HCT116 (cell line): ENCODE measurements around the gene EML3. TPM values are rescaled to one million over a fixed set of nuclear protein-coding genes. Genes with fewer than 3 reads are reported as not detected.

Experiments used
- ATAC-seq: fragments of 200-7000 bp; cut with Tn5 transposase; 2 replicates; pipeline ENCODE4 v1.9.1; 2020; ENCODE audit warnings: mild to moderate bottlenecking, moderate library complexity
- BruUV-seq: library from RNA; stranded (reverse); fragments of 400-500 nt; replicated peaks from 2 replicates; lab custom pipeline; 2021; lab: Mats Ljungman, UMichigan
- CTCF ChIA-PET: fragments of 300-600 bp; sonication (Branson Sonifier 250); formaldehyde crosslinking; loops from one replicate; lab custom pipeline; 2021; ENCODE audit warnings: antibody characterized with exemption; lab: Charles Lee
- POLR2A ChIA-PET: fragments of 300-600, 350-600 bp; sonication (Branson Sonifier 250); formaldehyde crosslinking; loops from one replicate; lab custom pipeline; 2021; ENCODE audit warnings: antibody characterized with exemption; lab: Charles Lee
- RAD21 ChIA-PET, 2 experiments: fragments of 300-600 bp; sonication (Branson Sonifier 250); formaldehyde crosslinking; loops; one replicate each; lab custom pipeline; 2023; ENCODE audit warnings: low total read pairs in 2 of 2; ENCODE audit not compliant: uncharacterized antibody in 2 of 2, unreplicated experiment in 2 of 2, low non-redundant PET in 1 of 2; lab: Charles Lee
- DNase-seq: peaks from one replicate; pipeline ENCODE4 v3.0.0-alpha.2; 2010; ENCODE audit warnings: low read depth, low spot score
- H2AFZ ChIP-seq: fragments of 200-600 bp; shearing (Covaris generic), sonication (generic); 2 replicates; pipeline ENCODE4 v1.6.1; 2017; ENCODE audit warnings: low read depth, mixed run types, mixed read lengths, antibody characterized with exemption, low read length; ENCODE audit not compliant: poor library complexity, severe bottlenecking
- H3K27ac ChIP-seq: 2 replicates; pipeline ENCODE4 v1.5.1; 2012; ENCODE audit warnings: low read depth, low read length
- H3K27me3 ChIP-seq: fragments of 200-600 bp; sonication (generic); 2 replicates; pipeline ENCODE4 v1.6.1; 2016; ENCODE audit warnings: mixed run types, low read length, mixed read lengths; ENCODE audit not compliant: insufficient read depth
- H3K36me3 ChIP-seq, 2 experiments: fragments of 200-500 bp in 1 of 2; fragments of 200-600 bp in 1 of 2; sonication (Bioruptor generic) in 1 of 2; sonication (generic) in 1 of 2; 2 replicates each; pipeline versions ENCODE4 v1.5.1 to v1.6.1; 2014 to 2016; ENCODE audit warnings: low read length in 2 of 2, inconsistent platforms in 1 of 2, mixed read lengths in 1 of 2, mixed run types in 1 of 2; ENCODE audit not compliant: insufficient read depth in 2 of 2, control insufficient read depth in 1 of 2
- H3K4me1 ChIP-seq, 2 experiments: fragments of 200-600 bp in 1 of 2; sonication (generic) in 1 of 2; 2 replicates each; pipeline versions ENCODE4 v1.5.1 to v1.6.1; 2012 to 2017; ENCODE audit warnings: low read length in 2 of 2, inconsistent platforms in 1 of 2, mild to moderate bottlenecking in 1 of 2, mixed read lengths in 1 of 2, mixed run types in 1 of 2, moderate library complexity in 1 of 2; ENCODE audit not compliant: insufficient read depth in 2 of 2, control insufficient read depth in 1 of 2
- H3K4me2 ChIP-seq: fragments of 200-600 bp; sonication (generic); 2 replicates; pipeline ENCODE4 v1.6.1; 2017; ENCODE audit warnings: mixed run types, low read length, mixed read lengths
- H3K4me3 ChIP-seq, 2 experiments: fragments of 200-600 bp in 1 of 2; sonication (generic) in 1 of 2; replicated peaks in 1 of 2; 2 replicates each; pipeline ENCODE4 v1.5.1; 2011 to 2016; ENCODE audit warnings: low read length in 2 of 2, control low read depth in 1 of 2, low read depth in 1 of 2, mild to moderate bottlenecking in 1 of 2, mixed read lengths in 1 of 2, mixed run types in 1 of 2
- H3K79me2 ChIP-seq: fragments of 200-600 bp; sonication (generic); 2 replicates; pipeline ENCODE4 v1.6.1; 2017; ENCODE audit warnings: mild to moderate bottlenecking, mixed run types, low read length, moderate library complexity, mixed read lengths; ENCODE audit not compliant: insufficient read depth
- H3K9ac ChIP-seq: fragments of 200-600 bp; sonication (generic); 2 replicates; pipeline ENCODE4 v1.6.1; 2016; ENCODE audit warnings: low read length, mixed read lengths
- H3K9me2 ChIP-seq: fragments of 200-600 bp; sonication (generic), shearing (Covaris generic); 2 replicates; pipeline ENCODE4 v1.6.1; 2017; ENCODE audit warnings: mixed run types, mild to moderate bottlenecking, moderate library complexity; ENCODE audit not compliant: insufficient read depth
- H3K9me3 ChIP-seq, 2 experiments: fragments of 200-500 bp in 1 of 2; fragments of 200-600 bp in 1 of 2; sonication (Bioruptor generic) in 1 of 2; sonication (generic) in 1 of 2; 2 replicates each; pipeline ENCODE4 v1.6.1; 2014 to 2017; ENCODE audit warnings: low read length in 2 of 2, mixed read lengths in 2 of 2, inconsistent platforms in 1 of 2, low read depth in 1 of 2, mild to moderate bottlenecking in 1 of 2, mixed run types in 1 of 2, moderate library complexity in 1 of 2; ENCODE audit not compliant: control insufficient read depth in 1 of 2, insufficient read depth in 1 of 2
- H4K20me1 ChIP-seq: fragments of 200-600 bp; sonication (generic), shearing (Covaris generic); 2 replicates; pipeline ENCODE4 v1.6.1; 2017; ENCODE audit warnings: mixed run types, mild to moderate bottlenecking, moderate library complexity; ENCODE audit not compliant: insufficient read depth
- CEBPB ChIP-seq: IDR thresholded peaks from 2 replicates; pipeline ENCODE4 v1.6.1; 2012; ENCODE audit warnings: low read depth
- EGR1 ChIP-seq: IDR thresholded peaks from 2 replicates; pipeline ENCODE4 v1.6.1; 2012; ENCODE audit warnings: low read depth
- ELF1 ChIP-seq: IDR thresholded peaks from 2 replicates; pipeline ENCODE4 v1.6.1; 2012; ENCODE audit warnings: low read depth, borderline replicate concordance
- EZH2 ChIP-seq: fragments of 200-600 bp; sonication (generic); IDR thresholded peaks from 2 replicates; pipeline ENCODE4 v1.6.1; 2017; ENCODE audit warnings: antibody characterized with exemption, mixed run types
- EZH2phosphoT487 ChIP-seq: fragments of 200-600 bp; IDR thresholded peaks from 2 replicates; pipeline ENCODE4 v1.6.1; 2018; ENCODE audit warnings: antibody characterized with exemption, borderline replicate concordance
- POLR2A ChIP-seq: IDR thresholded peaks from 2 replicates; pipeline ENCODE4 v1.7.0; 2011; ENCODE audit warnings: borderline replicate concordance; ENCODE audit not compliant: insufficient read depth, insufficient read length; ENCODE audit errors: extremely low read depth
- POLR2AphosphoS5 ChIP-seq: IDR thresholded peaks from 2 replicates; pipeline ENCODE4 v1.6.1; 2011; ENCODE audit warnings: mild to moderate bottlenecking, low read depth, low read length, moderate library complexity
- RAD21 ChIP-seq: IDR thresholded peaks from 2 replicates; pipeline ENCODE4 v1.6.1; 2012; ENCODE audit warnings: low read depth, mild to moderate bottlenecking
- SP1 ChIP-seq: IDR thresholded peaks from 2 replicates; pipeline ENCODE4 v1.6.1; 2012; ENCODE audit warnings: low read depth
- TCF7L2 ChIP-seq: IDR thresholded peaks from 2 replicates; pipeline ENCODE4 v1.7.0; 2011; ENCODE audit warnings: borderline replicate concordance, inconsistent platforms; ENCODE audit not compliant: insufficient read depth, insufficient read length; ENCODE audit errors: extremely low read depth
- ZFX ChIP-seq: fragments of 450-650 bp; IDR thresholded peaks from 2 replicates; pipeline ENCODE4 v1.6.1; 2017
- ZNF274 ChIP-seq: fragments of 200-500 bp; sonication (Bioruptor generic); IDR thresholded peaks from 2 replicates; pipeline ENCODE4 v1.6.1; 2014; ENCODE audit warnings: mild to moderate bottlenecking, low read depth, low read length, inconsistent platforms
- intact Hi-C: fragments of 100-400 bp; cut with micrococcal nuclease; formaldehyde crosslinking; loops from 2 replicates; pipeline ENCODE4 v1.10.0; 2022
- total RNA-seq: library from RNA; stranded (reverse); gene quantifications from one replicate; pipeline ENCODE4 v1.2.1, GENCODE V29; 2021; ENCODE audit not compliant: unreplicated experiment
- TF ChIP-seq, protein P1 (sequence below): IDR thresholded peaks from 2 replicates; pipeline ENCODE4 v1.6.1; 2012; ENCODE audit warnings: low read depth
- TF ChIP-seq, protein P2 (sequence below): IDR thresholded peaks from 2 replicates; pipeline ENCODE4 v1.6.1; 2012
- TF ChIP-seq, protein P3 (sequence below): IDR thresholded peaks from 2 replicates; pipeline ENCODE4 v1.6.1; 2011; ENCODE audit warnings: mild to moderate bottlenecking, low read length, moderate library complexity; ENCODE audit not compliant: insufficient replicate concordance; ENCODE audit errors: extremely low read depth

The EML3 gene
- total RNA-seq, 1 experiment from 2014 or later, result 124 TPM

DNA sequence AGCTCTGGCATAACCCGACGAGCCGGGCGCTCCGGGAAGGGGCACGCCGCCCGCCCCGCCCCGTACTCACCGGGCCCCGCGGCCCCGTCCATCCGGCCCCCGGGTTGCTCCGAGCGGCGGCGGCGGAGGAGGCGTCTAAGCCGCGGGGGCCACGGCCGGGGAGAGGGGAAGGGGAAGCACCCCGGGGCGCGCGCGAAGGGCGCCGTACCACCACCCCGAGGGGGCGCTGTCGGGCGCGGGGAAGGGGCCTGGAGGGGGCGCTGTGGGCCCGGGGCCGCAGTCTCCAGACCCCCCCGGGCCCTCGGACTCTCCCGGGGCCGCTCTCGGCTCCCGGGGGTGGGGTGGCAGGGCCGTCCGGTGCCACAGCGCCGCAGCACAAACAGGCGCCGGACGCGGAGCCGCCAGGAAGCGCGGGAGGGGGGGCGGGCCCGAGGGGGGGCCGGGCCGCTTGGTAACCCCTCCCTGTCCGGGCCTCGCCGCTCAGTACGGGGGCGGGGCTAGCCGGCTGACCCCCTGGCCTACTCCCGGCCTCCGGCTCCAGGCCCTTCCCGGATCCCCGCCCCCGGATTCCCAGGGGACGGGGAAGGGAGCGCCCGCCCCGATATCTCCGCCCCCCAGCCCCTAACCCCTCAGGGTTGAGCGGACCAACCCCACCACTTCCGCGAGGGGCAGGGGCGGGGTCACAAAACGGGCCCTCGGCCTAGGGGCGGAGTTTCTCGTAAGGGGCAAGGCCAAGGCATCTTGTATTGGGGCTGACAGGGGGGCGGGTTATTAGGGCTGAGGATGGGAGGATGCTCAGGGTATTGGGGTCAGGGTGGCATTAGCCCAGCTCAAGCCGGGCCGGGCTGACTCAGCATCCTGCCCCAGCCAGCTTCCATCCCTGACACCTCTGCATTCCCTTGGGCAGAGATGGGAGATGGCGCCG is at the start of gene EML3, which contains the start of gene ROM1 (continued):
- TF ChIP-seq, protein P1, sequence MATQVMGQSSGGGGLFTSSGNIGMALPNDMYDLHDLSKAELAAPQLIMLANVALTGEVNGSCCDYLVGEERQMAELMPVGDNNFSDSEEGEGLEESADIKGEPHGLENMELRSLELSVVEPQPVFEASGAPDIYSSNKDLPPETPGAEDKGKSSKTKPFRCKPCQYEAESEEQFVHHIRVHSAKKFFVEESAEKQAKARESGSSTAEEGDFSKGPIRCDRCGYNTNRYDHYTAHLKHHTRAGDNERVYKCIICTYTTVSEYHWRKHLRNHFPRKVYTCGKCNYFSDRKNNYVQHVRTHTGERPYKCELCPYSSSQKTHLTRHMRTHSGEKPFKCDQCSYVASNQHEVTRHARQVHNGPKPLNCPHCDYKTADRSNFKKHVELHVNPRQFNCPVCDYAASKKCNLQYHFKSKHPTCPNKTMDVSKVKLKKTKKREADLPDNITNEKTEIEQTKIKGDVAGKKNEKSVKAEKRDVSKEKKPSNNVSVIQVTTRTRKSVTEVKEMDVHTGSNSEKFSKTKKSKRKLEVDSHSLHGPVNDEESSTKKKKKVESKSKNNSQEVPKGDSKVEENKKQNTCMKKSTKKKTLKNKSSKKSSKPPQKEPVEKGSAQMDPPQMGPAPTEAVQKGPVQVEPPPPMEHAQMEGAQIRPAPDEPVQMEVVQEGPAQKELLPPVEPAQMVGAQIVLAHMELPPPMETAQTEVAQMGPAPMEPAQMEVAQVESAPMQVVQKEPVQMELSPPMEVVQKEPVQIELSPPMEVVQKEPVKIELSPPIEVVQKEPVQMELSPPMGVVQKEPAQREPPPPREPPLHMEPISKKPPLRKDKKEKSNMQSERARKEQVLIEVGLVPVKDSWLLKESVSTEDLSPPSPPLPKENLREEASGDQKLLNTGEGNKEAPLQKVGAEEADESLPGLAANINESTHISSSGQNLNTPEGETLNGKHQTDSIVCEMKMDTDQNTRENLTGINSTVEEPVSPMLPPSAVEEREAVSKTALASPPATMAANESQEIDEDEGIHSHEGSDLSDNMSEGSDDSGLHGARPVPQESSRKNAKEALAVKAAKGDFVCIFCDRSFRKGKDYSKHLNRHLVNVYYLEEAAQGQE, result no peak
- TF ChIP-seq ELF1 (no peak), POLR2AphosphoS5 (0 out of 2 replicates have a peak, but pooled peaks have one; percentile 47), POLR2A (no peak), ZNF274 (no peak), SP1 (no peak), RAD21 (peak; percentile 47), EZH2 (no peak), EGR1 (peak; percentile 59; the same call in 1 of the 2 replicates)

DNA sequence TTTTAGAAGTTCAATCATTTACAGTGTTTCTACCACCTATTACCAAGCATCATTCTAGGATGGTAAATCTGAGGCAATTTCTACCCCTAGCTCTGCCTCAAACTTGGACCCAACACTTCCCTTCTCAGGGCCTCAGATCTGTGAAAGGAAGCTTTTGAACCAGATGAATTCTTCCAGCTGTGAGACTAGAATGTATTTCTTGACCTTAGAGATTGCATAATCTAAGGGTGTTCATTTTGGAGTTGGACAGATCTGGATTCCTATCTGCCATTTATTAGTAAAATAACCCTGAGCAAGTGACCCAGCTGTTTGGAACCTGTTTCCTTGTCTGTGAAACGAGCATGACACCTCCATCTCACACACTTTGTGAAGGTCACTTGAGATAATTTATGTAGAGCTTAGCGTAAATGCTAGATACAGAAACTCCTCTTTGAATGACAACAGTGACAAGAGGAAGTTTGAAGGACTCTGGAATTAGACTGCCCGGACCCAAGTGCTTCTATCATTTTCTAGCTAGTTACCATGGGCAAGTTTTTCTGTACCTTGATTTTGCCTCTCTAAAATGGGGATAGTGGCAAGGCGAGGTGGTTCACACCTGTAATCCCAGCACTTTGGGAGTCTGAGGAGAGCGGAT is 44.3 kb upstream of the EML3 start:
- peaks cover 12% of the 10 kb centered on the region for H3K79me2 ChIP-seq
- H3K9me2 ChIP-seq, result no peaks in the 10 kb centered on the region
- BruUV-seq, result no TSS peak
- ChIA-PET POLR2A (interaction anchor here (1.3 to 14.1 kb wide), 4 partner anchors 9 to 184 kb away, joined by 4 to 195 read pairs (median 4); partner anchors contain the start of genes C11orf98, CSKMT, LBHD1 and TUT1), RAD21 (no interaction called here), CTCF (no interaction called here)
- H3K27me3 ChIP-seq, result no peaks in the 10 kb centered on the region
- intact Hi-C loops, result no loop called here
- H3K4me2 ChIP-seq, result no peak overlapping the region
- no peaks in the 10 kb centered on the region for H3K36me3 ChIP-seq
- H3K9me3 ChIP-seq, result no peaks in the 10 kb centered on the region
- H3K27ac ChIP-seq, result no peak overlapping the region
- DNase-seq, result no peak
- H3K4me3 ChIP-seq, result no peak overlapping the region
- no peak overlapping the region for H3K9ac ChIP-seq
- no peaks in the 10 kb centered on the region for H4K20me1 ChIP-seq
- no peak for ATAC-seq
- TF ChIP-seq ZNF274 (no peak), CEBPB (no peak), SP1 (no peak), TCF7L2 (no peak), POLR2AphosphoS5 (no peak), RAD21 (no peak), ELF1 (no peak), EZH2phosphoT487 (no peak), ZFX (no peak), EGR1 (no peak)
- TF ChIP-seq, protein P2, sequence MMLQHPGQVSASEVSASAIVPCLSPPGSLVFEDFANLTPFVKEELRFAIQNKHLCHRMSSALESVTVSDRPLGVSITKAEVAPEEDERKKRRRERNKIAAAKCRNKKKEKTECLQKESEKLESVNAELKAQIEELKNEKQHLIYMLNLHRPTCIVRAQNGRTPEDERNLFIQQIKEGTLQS, result no peak
- TF ChIP-seq, protein P3, sequence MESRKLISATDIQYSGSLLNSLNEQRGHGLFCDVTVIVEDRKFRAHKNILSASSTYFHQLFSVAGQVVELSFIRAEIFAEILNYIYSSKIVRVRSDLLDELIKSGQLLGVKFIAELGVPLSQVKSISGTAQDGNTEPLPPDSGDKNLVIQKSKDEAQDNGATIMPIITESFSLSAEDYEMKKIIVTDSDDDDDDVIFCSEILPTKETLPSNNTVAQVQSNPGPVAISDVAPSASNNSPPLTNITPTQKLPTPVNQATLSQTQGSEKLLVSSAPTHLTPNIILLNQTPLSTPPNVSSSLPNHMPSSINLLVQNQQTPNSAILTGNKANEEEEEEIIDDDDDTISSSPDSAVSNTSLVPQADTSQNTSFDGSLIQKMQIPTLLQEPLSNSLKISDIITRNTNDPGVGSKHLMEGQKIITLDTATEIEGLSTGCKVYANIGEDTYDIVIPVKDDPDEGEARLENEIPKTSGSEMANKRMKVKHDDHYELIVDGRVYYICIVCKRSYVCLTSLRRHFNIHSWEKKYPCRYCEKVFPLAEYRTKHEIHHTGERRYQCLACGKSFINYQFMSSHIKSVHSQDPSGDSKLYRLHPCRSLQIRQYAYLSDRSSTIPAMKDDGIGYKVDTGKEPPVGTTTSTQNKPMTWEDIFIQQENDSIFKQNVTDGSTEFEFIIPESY, result no peak
- H3K4me1 ChIP-seq, result peaks cover 2 to 16% of the 10 kb centered on the region in 2 experiments; a peak in 3 of 4 replicates
- H2AFZ ChIP-seq, result no peak overlapping the region
